HCT116 (cell line): ENCODE results near the gene TNIP1. TPM values are rescaled to one million over a fixed set of nuclear protein-coding genes. Genes with fewer than 3 reads are reported as not detected.

Experiments used
- ATAC-seq: fragments of 200-7000 bp; cut with Tn5 transposase; 2 replicates; pipeline ENCODE4 v1.9.1; 2020; ENCODE audit warnings: mild to moderate bottlenecking, moderate library complexity
- BruUV-seq: library from RNA; stranded (reverse); fragments of 400-500 nt; replicated peaks from 2 replicates; lab custom pipeline; 2021; lab: Mats Ljungman, UMichigan
- CTCF ChIA-PET: fragments of 300-600 bp; sonication (Branson Sonifier 250); formaldehyde crosslinking; loops from one replicate; lab custom pipeline; 2021; ENCODE audit warnings: antibody characterized with exemption; lab: Charles Lee
- POLR2A ChIA-PET: fragments of 300-600, 350-600 bp; sonication (Branson Sonifier 250); formaldehyde crosslinking; loops from one replicate; lab custom pipeline; 2021; ENCODE audit warnings: antibody characterized with exemption; lab: Charles Lee
- RAD21 ChIA-PET, 2 experiments: fragments of 300-600 bp; sonication (Branson Sonifier 250); formaldehyde crosslinking; loops; one replicate each; lab custom pipeline; 2023; ENCODE audit warnings: low total read pairs in 2 of 2; ENCODE audit not compliant: uncharacterized antibody in 2 of 2, unreplicated experiment in 2 of 2, low non-redundant PET in 1 of 2; lab: Charles Lee
- DNase-seq: peaks from one replicate; pipeline ENCODE4 v3.0.0-alpha.2; 2010; ENCODE audit warnings: low read depth, low spot score
- H2AFZ ChIP-seq: fragments of 200-600 bp; shearing (Covaris generic), sonication (generic); 2 replicates; pipeline ENCODE4 v1.6.1; 2017; ENCODE audit warnings: low read depth, mixed run types, mixed read lengths, antibody characterized with exemption, low read length; ENCODE audit not compliant: poor library complexity, severe bottlenecking
- H3K27ac ChIP-seq: 2 replicates; pipeline ENCODE4 v1.5.1; 2012; ENCODE audit warnings: low read depth, low read length
- H3K27me3 ChIP-seq: fragments of 200-600 bp; sonication (generic); 2 replicates; pipeline ENCODE4 v1.6.1; 2016; ENCODE audit warnings: mixed run types, low read length, mixed read lengths; ENCODE audit not compliant: insufficient read depth
- H3K36me3 ChIP-seq, 2 experiments: fragments of 200-500 bp in 1 of 2; fragments of 200-600 bp in 1 of 2; sonication (Bioruptor generic) in 1 of 2; sonication (generic) in 1 of 2; 2 replicates each; pipeline versions ENCODE4 v1.5.1 to v1.6.1; 2014 to 2016; ENCODE audit warnings: low read length in 2 of 2, inconsistent platforms in 1 of 2, mixed read lengths in 1 of 2, mixed run types in 1 of 2; ENCODE audit not compliant: insufficient read depth in 2 of 2, control insufficient read depth in 1 of 2
- H3K4me1 ChIP-seq, 2 experiments: fragments of 200-600 bp in 1 of 2; sonication (generic) in 1 of 2; 2 replicates each; pipeline versions ENCODE4 v1.5.1 to v1.6.1; 2012 to 2017; ENCODE audit warnings: low read length in 2 of 2, inconsistent platforms in 1 of 2, mild to moderate bottlenecking in 1 of 2, mixed read lengths in 1 of 2, mixed run types in 1 of 2, moderate library complexity in 1 of 2; ENCODE audit not compliant: insufficient read depth in 2 of 2, control insufficient read depth in 1 of 2
- H3K4me2 ChIP-seq: fragments of 200-600 bp; sonication (generic); 2 replicates; pipeline ENCODE4 v1.6.1; 2017; ENCODE audit warnings: mixed run types, low read length, mixed read lengths
- H3K4me3 ChIP-seq, 2 experiments: fragments of 200-600 bp in 1 of 2; sonication (generic) in 1 of 2; replicated peaks in 1 of 2; 2 replicates each; pipeline ENCODE4 v1.5.1; 2011 to 2016; ENCODE audit warnings: low read length in 2 of 2, control low read depth in 1 of 2, low read depth in 1 of 2, mild to moderate bottlenecking in 1 of 2, mixed read lengths in 1 of 2, mixed run types in 1 of 2
- H3K79me2 ChIP-seq: fragments of 200-600 bp; sonication (generic); 2 replicates; pipeline ENCODE4 v1.6.1; 2017; ENCODE audit warnings: mild to moderate bottlenecking, mixed run types, low read length, moderate library complexity, mixed read lengths; ENCODE audit not compliant: insufficient read depth
- H3K9ac ChIP-seq: fragments of 200-600 bp; sonication (generic); 2 replicates; pipeline ENCODE4 v1.6.1; 2016; ENCODE audit warnings: low read length, mixed read lengths
- H3K9me2 ChIP-seq: fragments of 200-600 bp; sonication (generic), shearing (Covaris generic); 2 replicates; pipeline ENCODE4 v1.6.1; 2017; ENCODE audit warnings: mixed run types, mild to moderate bottlenecking, moderate library complexity; ENCODE audit not compliant: insufficient read depth
- H3K9me3 ChIP-seq, 2 experiments: fragments of 200-500 bp in 1 of 2; fragments of 200-600 bp in 1 of 2; sonication (Bioruptor generic) in 1 of 2; sonication (generic) in 1 of 2; 2 replicates each; pipeline ENCODE4 v1.6.1; 2014 to 2017; ENCODE audit warnings: low read length in 2 of 2, mixed read lengths in 2 of 2, inconsistent platforms in 1 of 2, low read depth in 1 of 2, mild to moderate bottlenecking in 1 of 2, mixed run types in 1 of 2, moderate library complexity in 1 of 2; ENCODE audit not compliant: control insufficient read depth in 1 of 2, insufficient read depth in 1 of 2
- H4K20me1 ChIP-seq: fragments of 200-600 bp; sonication (generic), shearing (Covaris generic); 2 replicates; pipeline ENCODE4 v1.6.1; 2017; ENCODE audit warnings: mixed run types, mild to moderate bottlenecking, moderate library complexity; ENCODE audit not compliant: insufficient read depth
- CTCF ChIP-seq, 3 experiments: fragments of 200-600 bp in 1 of 3; sonication (generic) in 1 of 3; IDR thresholded peaks in 2 of 3; conservative IDR thresholded peaks in 1 of 3; 2 replicates each; pipeline ENCODE4 v1.5.1; 2012 to 2017; ENCODE audit warnings: low read depth in 2 of 3, low read length in 2 of 3, antibody characterized with exemption in 1 of 3, borderline replicate concordance in 1 of 3, control low read depth in 1 of 3, mild to moderate bottlenecking in 1 of 3, mixed read lengths in 1 of 3, mixed run types in 1 of 3, moderate library complexity in 1 of 3; ENCODE audit not compliant: insufficient read depth in 1 of 3
- EZH2 ChIP-seq: fragments of 200-600 bp; sonication (generic); IDR thresholded peaks from 2 replicates; pipeline ENCODE4 v1.6.1; 2017; ENCODE audit warnings: antibody characterized with exemption, mixed run types
- JUND ChIP-seq: IDR thresholded peaks from 2 replicates; pipeline ENCODE4 v1.6.1; 2012
- REST ChIP-seq: IDR thresholded peaks from 2 replicates; pipeline ENCODE4 v1.6.1; 2012; ENCODE audit warnings: low read depth
- SIN3A ChIP-seq: IDR thresholded peaks from 2 replicates; pipeline ENCODE4 v1.6.1; 2012; ENCODE audit warnings: low read depth
- SP1 ChIP-seq: IDR thresholded peaks from 2 replicates; pipeline ENCODE4 v1.6.1; 2012; ENCODE audit warnings: low read depth
- YY1 ChIP-seq: IDR thresholded peaks from 2 replicates; pipeline ENCODE4 v1.6.1; 2011; ENCODE audit warnings: low read length, low read depth, moderate library complexity, mild to moderate bottlenecking; ENCODE audit not compliant: insufficient replicate concordance; ENCODE audit errors: extremely low read depth
- intact Hi-C: fragments of 100-400 bp; cut with micrococcal nuclease; formaldehyde crosslinking; loops from 2 replicates; pipeline ENCODE4 v1.10.0; 2022
- total RNA-seq: library from RNA; stranded (reverse); gene quantifications from one replicate; pipeline ENCODE4 v1.2.1, GENCODE V29; 2021; ENCODE audit not compliant: unreplicated experiment

Gene TNIP1
- total RNA-seq, 1 experiment from 2014 or later, result 46.0 TPM

GRCh38 chr5:151036556-151036955 lies 44.3 kb downstream of the TNIP1 start:
- no peak overlapping the region for H2AFZ ChIP-seq
- H3K27me3 ChIP-seq, result no peaks in the 10 kb centered on the region
- TF ChIP-seq REST (no peak), CTCF (IDR thresholded peaks at IDR 0.05 in 2 of 3, conservative IDR thresholded peaks at IDR 0.05 in 1 of 3; ENCODE audit: borderline replicate concordance in 1 of 3, insufficient read depth in 1 of 3, low read depth in 2 of 3, low read length in 2 of 3) (no peak), JUND (no peak), SP1 (no peak), EZH2 (no peak), SIN3A (no peak), YY1 (no peak)
- no peaks in the 10 kb centered on the region for H3K9me3 ChIP-seq
- no peaks in the 10 kb centered on the region for H3K79me2 ChIP-seq
- H3K36me3 ChIP-seq, result peaks cover 10 to 13% of the 10 kb centered on the region in 2 experiments; a peak in 2 of 4 replicates
- BruUV-seq, result no TSS peak
- intact Hi-C loops, result no loop called here
- H3K27ac ChIP-seq, result no peak overlapping the region
- peaks cover 4 to 52% of the 10 kb centered on the region in 2 experiments; a peak in 3 of 4 replicates for H3K4me1 ChIP-seq
- ChIA-PET RAD21 (no interaction called here), POLR2A (no interaction called here), CTCF (interaction anchor here (1.3 to 2.0 kb wide), 3 partner anchors 12 to 34 kb away, joined by 3 to 6 read pairs (median 4); no protein-coding TSS in a partner anchor)
- ATAC-seq, result no peak
- H4K20me1 ChIP-seq, result no peaks in the 10 kb centered on the region
- no peak overlapping the region for H3K4me3 ChIP-seq
- no peak overlapping the region for H3K9ac ChIP-seq
- no peaks in the 10 kb centered on the region for H3K9me2 ChIP-seq
- DNase-seq, result no peak
- no peak overlapping the region for H3K4me2 ChIP-seq
